ENCODE measurements around the gene BCAS3. TPM values are rescaled to one million over a fixed set of nuclear protein-coding genes. Genes with fewer than 3 reads are reported as not detected.

BCAS3 gene
- total RNA-seq, 1 experiment from 2014 or later, result 9.3 TPM

GRCh38 chr17:61064087-61064951 is 386.7 kb downstream of the BCAS3 start:
- DNase-seq (ENCODE audit: low read depth), result peak; percentile 12

GRCh38 chr17:61065263-61065773 is 387.7 kb downstream of the BCAS3 start:
- peak; percentile 71 for DNase-seq (ENCODE audit: low read depth)

GRCh38 chr17:61066062-61066461 is 388.4 kb downstream of the BCAS3 start:
- DNase-seq (ENCODE audit: low read depth), result no peak

GRCh38 chr17:61070649-61071048 is 393.0 kb downstream of the BCAS3 start:
- DNase-seq (ENCODE audit: low read depth), result no peak

DNA sequence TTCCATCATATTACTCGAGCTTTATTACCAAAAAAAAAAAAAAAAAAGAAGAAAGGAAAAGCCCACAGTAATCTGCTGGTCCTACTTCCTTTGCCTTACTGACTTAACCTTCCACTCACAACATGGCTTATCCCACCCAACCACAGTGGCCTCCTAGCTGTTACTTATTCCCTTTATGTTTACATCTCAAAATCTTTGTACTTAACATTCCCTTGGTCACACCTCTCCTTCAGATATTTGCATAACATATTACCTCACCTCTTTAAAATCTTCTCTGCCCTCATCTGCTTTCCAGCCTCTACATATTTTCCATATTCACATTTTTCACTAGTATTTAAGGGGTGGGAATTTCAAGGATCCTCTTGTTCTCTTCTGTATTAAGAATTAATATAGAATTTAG is 395.0 kb downstream of the BCAS3 start:
- no peak for DNase-seq (ENCODE audit: low read depth)

GRCh38 chr17:61073131-61073530 is 395.5 kb downstream of the BCAS3 start:
- DNase-seq (ENCODE audit: low read depth), result no peak

DNA sequence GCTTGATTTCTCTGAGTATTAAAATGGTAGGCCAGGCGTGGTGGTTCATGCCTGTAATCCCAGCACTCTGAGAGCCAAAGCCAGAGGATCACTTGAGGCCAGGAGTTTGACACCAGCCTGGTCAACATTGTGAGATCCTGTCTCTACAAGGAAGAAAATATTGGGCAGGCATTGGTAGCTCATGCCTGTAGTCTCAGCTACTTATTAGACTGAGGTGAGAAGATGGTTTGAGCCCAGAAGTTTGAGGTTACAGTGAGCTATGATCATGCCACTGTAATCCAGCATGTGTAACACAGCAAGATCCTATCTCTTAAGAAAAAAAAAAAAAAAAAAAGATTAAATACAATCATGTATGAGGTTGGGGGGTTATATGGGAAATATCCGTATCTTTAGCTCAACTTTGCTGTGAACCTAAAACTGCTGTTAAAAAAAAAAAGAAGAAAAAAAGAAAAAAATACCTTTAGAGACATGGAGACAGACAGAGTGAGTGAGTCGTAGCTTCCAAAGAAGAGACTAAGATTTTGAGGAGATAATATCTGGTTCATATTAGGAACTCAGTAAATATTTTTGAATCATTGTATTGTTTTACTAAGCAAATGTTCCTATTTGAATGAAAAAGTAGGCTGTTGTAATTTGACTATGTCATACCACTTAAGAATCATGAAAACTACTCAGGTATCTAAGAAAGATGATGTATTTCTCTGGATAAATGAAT is 396.3 kb downstream of the BCAS3 start:
- DNase-seq (ENCODE audit: low read depth), result peak; percentile 25

DNA sequence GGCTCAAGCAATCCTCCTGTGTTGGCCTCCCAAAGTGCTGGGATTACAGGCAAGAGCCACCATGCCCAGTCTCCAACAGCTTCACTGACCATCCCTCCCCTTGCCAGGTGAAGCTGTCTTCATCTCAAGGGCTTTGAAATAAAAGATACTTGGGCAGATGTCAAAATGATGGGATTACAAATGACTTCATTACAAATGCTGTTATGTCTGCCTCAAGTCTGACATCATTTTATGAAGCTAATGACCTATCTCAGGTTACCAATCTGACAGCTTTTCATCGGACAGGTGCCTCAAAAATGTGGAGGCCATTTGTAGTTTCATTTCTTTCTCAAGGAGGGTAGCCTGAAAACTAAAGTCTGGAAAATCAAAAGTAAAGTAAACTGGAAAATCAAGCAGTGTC is 398.3 kb downstream of the BCAS3 start:
- no peak for DNase-seq (ENCODE audit: low read depth)

DNA sequence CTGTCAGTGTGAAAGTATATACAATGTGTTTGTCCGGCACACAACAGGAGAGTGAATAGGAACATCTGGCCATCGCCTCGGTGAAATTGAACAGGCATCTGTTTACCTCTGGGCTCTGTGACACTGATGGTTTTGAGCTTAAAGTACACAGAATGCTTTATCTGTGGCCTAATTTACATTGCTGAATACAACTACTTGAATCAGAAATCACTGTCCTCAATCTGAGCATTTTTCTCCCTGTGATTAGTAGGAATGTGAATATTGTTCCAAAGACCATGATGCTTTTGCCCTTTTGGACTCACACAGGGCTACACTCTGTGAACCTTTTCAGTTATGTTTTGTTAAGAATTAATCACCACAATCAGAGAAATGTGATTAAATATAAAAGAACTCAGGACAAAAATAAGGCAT is 399.0 kb downstream of the BCAS3 start:
- no peak for DNase-seq (ENCODE audit: low read depth)

DNA sequence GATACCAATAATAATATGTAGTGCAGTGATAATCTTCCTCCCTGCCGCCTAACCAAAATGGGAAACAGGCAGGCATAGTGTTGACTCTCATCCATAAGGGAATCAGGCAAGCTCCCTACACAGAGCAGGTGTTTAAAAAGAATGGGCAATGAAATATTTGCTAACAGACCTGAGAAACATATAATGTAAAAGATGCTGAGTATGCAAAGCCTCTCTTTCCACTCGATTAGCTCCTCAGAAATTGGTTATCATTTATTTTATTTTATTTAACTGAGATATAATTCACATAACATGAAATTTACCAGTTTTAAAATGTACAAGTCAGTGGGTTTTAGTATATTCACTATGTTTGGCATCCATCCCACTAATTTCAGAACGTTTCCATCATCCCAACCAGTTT is 404.3 kb downstream of the BCAS3 start:
- no peak for DNase-seq (ENCODE audit: low read depth)

GRCh38 chr17:61084260-61084659 is 406.6 kb downstream of the BCAS3 start:
- DNase-seq (ENCODE audit: low read depth), result no peak

- DNase-seq (ENCODE audit: low read depth), result no peak
These were observed 409.4 kb downstream of the BCAS3 start for GRCh38 chr17:61087024-61087423.

- peak; percentile 65 for DNase-seq (ENCODE audit: low read depth)
These were observed 410.9 kb downstream of the BCAS3 start for GRCh38 chr17:61088556-61088955.

GRCh38 chr17:61091096-61091495 is 413.4 kb downstream of the BCAS3 start:
- no peak for DNase-seq (ENCODE audit: low read depth)

GRCh38 chr17:61097781-61098180 is 420.1 kb downstream of the BCAS3 start:
- no peak for DNase-seq (ENCODE audit: low read depth)

- no peak for DNase-seq (ENCODE audit: low read depth)
These were observed 428.7 kb downstream of the BCAS3 start for GRCh38 chr17:61106354-61106753.

DNA sequence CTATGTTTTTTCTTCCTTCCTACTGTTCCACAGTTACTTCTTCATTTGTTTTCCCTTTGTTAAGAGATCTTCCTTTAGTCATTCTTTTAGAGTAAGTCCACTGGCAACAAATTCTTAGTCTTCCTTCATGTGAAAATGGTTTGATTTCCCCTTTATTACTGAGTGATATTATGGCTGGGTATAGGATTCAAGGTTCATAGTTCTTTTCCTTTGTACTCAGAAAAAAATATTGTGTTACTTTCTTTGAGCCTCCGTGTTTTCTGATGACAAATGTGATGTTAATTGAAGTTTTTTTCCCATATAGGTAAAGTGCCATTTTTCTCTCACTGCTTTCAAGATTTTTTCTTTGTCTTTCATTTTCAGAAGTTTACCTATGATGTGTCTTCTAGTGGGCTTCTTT is 438.9 kb downstream of the BCAS3 start:
- DNase-seq (ENCODE audit: low read depth), result no peak

GRCh38 chr17:61117983-61118382 is 440.3 kb downstream of the BCAS3 start:
- DNase-seq (ENCODE audit: low read depth), result no peak

- no peak for DNase-seq (ENCODE audit: low read depth)
These were observed 441.2 kb downstream of the BCAS3 start for GRCh38 chr17:61118871-61119270.

DNA sequence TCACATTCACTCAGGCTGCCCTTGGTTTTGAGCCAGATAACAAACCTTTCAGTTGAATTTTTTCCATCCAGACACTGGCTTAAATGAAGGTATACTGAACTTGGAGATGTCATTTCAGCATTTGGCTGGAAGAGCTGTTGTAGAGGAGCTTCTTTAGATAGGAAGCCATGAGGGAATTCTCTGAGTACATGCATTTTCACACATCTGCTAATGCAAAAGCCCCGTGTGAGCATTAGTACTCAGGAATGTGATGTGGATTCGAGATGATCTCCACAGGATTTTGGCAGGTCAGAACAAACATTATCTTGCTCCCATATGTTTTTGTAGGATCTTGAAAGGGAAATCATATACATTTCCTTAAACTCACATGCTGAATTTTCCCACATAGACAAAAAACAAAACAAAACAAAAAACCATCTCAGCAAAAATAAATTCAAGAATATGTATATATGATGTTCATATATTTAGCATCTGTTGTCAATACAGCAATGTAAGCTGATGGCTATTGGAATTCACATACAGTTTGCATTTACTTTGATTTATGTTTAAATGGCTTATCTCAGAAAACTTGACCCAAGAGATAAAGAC is 444.8 kb downstream of the BCAS3 start:
- DNase-seq (ENCODE audit: low read depth), result no peak

- DNase-seq (ENCODE audit: low read depth), result no peak
These were observed 446.9 kb downstream of the BCAS3 start for GRCh38 chr17:61124562-61124961.

- DNase-seq (ENCODE audit: low read depth), result no peak
These were observed 449.0 kb downstream of the BCAS3 start for GRCh38 chr17:61126473-61127249.
